ENCODE measurements around the gene CALML6.

DNA sequence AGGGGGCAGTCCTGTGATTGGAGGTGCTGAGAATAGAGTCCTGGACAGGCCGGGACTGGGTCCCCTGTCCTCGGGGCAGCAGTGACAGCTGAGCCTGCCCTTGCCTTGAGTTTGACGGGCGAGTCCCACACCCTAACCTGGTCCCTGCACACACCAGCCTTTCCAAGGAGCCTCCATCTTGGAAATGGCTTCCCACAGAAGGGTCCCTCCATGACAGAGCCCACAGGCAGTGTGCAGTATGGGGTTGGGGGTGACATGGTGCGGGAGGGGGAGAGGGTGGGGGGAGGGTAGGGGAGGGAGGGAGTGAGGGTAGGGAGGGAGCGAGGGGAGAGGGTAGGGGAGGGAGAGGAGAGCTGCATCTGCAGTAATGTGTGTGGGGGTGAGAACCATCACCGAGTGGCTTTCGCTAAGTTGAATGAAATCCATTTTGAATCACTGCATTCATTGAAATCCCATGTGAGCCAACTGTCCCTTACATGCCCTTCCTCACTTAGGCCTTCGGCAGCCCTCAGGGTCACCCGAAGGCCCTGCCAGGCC, 14.1 kb downstream of the CALML6 start:
- TF ChIP-seq EZH2phosphoT487 (conservative IDR thresholded peaks at IDR 0.05; ENCODE audit: low read length): no peak
- TF ChIP-seq, protein P1, sequence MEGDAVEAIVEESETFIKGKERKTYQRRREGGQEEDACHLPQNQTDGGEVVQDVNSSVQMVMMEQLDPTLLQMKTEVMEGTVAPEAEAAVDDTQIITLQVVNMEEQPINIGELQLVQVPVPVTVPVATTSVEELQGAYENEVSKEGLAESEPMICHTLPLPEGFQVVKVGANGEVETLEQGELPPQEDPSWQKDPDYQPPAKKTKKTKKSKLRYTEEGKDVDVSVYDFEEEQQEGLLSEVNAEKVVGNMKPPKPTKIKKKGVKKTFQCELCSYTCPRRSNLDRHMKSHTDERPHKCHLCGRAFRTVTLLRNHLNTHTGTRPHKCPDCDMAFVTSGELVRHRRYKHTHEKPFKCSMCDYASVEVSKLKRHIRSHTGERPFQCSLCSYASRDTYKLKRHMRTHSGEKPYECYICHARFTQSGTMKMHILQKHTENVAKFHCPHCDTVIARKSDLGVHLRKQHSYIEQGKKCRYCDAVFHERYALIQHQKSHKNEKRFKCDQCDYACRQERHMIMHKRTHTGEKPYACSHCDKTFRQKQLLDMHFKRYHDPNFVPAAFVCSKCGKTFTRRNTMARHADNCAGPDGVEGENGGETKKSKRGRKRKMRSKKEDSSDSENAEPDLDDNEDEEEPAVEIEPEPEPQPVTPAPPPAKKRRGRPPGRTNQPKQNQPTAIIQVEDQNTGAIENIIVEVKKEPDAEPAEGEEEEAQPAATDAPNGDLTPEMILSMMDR (IDR thresholded peaks at IDR 0.05; ENCODE audit: insufficient read depth, low read length, poor library complexity, severe bottlenecking): no peak
